Measurements from ENCODE around the gene EXD1.
"Not testable (repeated sequence)": the region's sequence is repeated elsewhere in the genome, so short reads cannot be mapped to it uniquely, and the experiment has no call there.

The EXD1 gene, protein sequence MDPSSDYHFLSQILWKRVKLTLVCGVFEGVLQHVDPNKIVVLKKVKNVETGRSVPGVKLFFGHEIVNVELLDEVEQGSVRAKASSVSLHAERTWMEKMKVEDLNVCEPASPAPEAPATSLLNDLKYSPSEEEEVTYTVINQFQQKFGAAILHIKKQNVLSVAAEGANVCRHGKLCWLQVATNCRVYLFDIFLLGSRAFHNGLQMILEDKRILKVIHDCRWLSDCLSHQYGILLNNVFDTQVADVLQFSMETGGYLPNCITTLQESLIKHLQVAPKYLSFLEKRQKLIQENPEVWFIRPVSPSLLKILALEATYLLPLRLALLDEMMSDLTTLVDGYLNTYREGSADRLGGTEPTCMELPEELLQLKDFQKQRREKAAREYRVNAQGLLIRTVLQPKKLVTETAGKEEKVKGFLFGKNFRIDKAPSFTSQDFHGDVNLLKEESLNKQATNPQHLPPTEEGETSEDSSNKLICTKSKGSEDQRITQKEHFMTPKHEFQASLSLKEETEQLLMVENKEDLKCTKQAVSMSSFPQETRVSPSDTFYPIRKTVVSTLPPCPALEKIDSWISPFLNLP

DNA sequence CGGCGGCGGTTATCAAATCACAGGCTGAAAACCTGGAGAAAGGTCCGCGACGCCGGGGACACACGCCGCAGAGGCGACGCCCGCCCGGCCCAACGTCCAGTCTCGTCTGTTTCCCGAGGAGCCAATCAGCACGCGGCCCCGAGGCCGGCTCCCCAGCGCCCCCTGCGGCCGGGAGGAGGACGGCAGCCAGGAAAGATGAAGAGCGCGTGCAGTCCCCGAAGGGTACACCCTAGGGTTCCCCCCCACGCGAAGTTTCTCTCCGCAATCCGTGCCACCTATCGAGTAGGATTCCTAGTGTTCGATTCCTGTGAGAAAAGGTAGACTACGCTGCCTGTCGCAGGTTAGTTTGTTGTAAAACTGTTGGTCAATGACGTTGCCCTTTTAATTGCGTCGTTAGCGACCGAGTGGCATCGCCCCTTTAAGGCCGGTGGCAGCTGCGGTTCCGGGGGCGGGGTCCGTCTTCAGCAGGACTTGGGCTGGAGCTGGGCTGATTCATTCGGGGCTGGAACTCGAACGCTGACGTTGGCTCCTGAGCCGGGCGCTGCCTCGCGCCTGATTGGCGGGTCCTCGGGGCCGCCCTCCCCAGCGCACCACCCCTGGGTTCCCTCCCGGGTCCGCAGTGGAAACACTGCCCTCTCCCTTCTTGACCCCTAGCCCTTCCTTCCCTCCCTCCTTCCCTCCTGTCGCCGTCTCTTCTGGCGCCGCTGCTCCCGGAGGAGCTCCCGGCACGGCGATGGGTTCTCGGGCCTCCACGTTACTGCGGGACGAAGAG is at the start of gene EXD1, which contains the start of gene CHP1:
TSS of gene EXD1 (minus strand) at position 108 of the 772 bp plus-strand sequence. CDS start 4,182 bp downstream, outside the sequence.
TSS of gene CHP1 (plus strand) at position 619 of the 772 bp plus-strand sequence. CDS start at position 734, 115 bp downstream.
- peak; percentile 95 for DNase-seq

DNA sequence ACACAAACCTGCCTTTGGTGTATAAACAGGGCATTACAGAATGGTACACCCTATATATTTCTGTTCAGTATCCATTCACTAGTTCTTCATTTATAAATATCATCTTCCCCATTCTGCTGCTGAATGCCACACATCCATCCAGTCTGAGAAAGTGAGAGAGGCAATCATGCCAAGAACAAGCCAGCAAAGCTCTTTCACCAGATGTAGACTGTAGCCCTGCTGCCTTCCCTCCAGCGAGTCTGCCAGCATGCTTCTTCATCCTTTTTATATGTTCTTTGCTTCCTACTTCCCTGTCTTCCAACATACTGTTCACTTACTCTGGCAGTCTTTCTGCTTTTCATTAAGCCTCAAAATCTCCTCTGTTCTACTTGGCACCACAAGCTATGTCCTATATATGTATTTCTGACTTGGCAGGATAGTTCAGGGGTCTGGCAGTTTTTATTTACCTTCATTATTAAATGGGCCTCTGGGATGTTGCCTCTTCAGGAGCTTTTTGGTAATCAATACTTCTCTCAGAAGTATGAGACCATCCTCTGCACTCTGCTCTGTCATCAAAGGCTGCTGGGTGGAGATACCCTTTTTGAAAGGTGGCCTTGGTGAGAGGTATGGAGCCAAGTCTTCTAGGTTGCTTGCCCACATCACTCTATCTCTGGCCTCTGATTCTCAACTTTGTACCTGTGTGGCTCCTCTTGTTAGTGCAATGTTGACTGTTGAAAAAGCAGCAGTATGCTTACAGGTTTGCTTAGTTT is 49.2 kb upstream of the EXD1 start:
- no peak for DNase-seq

DNA sequence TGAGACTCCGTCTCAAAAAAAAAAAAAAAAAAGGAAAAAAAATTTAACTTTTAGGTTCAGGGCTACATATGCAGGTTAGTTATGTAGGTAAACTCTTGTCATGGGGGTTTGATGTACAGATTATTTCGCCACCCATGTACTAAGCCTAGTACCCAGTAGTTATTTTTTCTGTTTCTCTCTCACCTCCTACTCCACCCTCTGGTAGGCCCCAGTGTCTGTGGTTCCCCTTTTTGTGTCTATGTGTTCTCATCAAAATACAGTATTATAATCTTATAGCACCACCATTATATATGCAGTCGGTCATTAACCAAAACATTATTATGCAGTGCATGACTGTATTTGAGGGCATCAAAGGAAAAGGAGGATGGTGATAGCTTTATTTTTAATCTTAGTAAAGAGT is 47.8 kb upstream of the EXD1 start:
- no peak for DNase-seq

DNA sequence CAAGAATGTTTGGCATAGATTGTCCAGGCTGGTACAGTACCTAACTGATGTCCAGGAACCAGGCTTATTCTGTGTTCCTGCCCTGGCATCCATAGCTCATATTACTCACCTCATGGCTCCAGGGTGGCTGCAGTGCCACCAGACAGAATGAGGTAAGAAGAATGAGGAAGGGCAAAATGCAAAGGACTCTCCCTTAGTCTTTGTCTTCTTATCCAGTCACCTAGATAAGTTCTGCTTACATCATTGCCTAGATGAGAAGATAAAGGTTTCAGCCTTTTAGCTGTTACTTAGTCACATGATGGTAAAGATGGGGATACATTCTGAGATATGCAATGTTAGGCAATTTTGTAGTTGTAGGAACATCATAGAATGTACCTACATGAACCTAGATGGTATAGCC is 46.3 kb upstream of the EXD1 start:
- DNase-seq, result no peak

DNA sequence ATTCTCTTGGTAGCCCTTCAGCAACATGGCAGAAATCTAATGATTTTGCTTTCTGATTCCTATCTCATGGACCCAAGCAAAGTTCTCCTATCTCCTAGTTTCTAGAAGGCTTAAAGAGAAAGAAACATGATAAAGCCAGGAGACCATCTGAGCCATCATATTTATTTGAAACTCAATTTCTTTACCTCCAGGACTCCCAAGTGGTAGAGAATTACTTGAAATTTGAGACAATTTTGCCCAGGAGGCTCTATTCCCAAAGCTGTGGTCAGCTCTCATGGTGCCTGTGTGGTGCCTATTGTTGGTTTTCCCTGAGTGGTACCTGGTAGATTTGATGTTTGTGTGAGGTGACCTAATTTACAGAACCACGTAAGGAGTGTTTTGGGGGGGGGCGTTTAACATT is 39.3 kb upstream of the EXD1 start:
- DNase-seq, result no peak

DNA sequence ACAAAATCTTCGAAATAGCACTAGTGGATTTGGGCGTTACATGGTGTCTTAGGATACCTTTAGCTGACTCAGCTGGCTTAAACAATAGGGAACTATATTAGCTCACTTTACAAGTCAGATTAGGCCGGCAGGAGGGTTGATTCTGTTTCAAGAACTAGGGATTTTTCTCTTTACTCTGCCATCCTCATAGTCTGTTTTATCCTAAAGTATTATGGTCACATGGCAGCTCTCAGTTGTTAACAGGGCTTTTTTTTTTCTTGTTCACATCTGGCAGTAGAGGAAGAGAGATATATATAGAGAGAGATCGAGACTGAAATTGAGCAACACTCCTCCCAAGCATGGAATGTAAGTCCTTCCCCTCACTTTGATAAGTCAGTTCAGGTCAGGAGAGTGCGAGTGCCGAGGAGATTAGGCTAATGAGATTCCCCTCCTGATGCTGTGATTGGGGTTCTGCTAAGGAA is 33.4 kb upstream of the EXD1 start:
- DNase-seq, result no peak

DNA sequence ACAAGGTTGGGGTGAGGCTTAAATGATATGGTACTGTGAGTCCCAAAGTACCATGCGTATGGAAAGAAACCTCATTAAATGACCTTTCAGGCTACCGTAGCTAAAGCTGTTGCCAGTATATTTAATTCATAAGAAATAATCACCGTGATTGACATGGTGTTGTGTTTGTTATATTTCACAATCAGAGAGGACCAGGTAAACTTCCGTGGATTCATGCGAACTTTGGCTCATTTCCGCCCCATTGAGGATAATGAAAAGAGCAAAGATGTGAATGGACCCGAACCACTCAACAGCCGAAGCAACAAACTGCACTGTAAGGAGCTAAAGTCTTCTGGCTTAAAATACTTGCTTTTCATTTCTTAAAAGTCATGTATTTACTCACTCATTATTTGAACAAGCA is 32.0 kb upstream of the EXD1 start:
- DNase-seq, result no peak

DNA sequence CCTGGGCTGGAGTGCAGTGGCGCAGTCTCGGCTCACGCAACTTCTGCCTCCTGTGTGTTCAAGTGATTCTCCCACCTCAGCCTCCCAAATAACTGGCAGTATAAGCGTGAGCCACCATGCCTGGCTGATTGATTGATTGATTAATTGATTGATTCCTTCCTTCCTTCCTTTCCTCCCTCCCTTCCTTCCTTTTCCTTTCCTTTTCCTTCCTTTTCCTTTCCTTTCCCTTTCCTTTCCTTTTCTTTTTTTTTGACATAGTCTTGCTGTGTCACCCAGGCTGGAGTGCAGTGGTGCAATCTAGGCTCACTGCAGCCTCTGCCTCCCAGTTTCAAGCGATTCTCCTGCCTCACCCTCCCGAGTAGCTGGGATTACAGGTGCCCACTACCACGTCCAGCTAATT is 30.4 kb upstream of the EXD1 start:
- DNase-seq, result not testable (repeated sequence)

DNA sequence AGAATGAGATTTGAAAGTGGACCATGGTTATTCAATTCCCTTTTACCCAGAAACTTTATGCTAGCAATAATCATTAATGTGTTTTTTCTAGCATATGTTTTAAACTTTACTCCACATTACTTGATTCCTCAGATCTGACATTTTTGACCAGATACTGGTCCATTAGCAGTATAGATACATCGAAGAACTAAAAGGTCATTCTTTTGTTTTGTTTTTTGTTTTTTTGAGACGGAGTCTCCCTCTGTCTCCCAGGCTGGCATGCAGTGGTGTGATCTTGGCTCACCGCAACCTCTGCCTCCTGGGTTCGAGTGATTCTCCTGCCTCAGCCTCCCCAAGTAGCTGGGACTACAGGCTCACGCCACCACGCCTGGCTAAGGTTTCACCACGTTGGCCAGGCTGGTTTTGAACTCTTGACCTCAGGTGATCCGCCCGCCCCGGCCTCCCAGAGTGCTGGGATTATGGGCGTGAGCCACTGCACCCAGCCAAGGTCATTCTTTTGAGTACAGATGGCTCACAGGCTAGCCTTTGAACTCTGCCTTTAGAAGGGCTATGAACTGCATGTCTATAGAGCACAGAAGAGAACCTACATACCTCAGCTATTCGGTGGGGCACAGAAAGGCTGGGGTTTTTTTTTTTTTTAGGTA is 29.1 kb upstream of the EXD1 start:
- DNase-seq, result no peak

DNA sequence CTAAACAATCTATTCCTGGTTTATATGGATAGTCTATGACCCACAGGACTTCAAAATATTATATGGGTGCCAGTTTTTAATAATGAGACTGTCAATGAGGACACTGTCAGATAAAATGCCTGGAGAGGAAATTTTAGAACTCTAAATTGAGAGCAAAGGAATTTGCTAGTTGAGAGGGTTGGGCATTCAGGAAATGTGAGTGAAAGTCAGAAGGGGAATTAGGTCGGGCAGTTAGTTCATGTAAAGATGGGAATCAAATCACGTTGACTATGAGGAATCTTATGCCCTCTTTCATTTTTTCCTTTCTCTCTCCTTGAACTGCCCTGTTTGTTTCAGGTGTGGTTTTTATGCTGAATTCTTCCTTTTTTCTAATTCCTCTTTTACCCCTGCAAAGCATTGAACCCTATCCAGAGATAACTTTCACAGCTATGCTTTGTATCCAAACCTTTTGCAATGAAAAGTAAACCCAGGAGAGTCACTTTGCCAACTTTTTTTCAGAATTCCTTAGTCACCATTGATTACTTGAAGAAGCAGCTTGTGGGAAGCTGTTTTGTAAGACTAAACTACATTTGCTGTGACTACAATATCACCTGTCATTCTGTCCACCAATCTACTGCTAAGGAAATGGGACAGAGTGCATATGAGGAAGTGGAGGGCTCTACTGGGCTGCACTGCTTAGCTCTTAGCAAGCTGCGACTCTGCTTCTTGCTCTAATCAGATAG is 28.4 kb upstream of the EXD1 start:
- DNase-seq, result no peak

DNA sequence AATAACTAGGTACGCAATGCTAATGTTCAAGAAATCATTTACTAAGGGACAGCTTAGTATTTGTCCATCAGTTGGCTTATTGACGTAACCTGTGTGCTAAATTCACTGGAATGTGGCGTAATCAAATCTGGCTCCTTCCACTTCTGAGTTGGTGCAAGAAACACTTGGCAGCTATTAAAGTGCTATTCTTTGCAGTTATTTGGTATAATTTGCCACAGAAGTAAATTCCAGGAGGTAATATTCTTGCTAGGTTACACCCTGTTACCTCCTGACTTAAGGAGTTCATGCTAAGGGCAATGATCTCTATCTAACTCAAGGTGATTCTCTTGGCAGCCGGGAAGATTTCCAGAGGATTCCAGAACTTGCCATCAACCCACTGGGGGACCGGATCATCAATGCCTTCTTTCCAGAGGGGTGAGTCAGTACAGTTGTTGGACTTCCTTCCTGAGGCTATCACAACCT is 26.1 kb upstream of the EXD1 start:
- DNase-seq, result no peak

DNA sequence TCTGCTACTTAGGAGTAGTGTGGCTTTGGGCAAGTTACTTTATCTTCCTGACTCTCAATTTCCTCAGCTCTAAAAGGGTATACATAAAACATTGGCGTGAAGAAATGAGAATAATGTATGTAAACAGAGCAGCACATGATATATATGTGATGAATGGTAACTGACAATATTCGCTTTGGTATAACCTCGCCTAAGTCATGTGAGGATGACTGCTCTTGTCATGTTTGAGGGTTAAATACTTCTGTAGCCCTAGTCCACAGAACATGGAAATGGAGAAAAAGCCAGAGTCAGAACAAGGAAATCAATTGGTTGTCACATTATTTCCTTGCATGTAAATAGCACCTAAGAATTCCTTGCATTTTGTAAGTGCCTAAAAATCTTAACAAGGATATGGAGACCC is 25.5 kb upstream of the EXD1 start:
- no peak for DNase-seq

DNA sequence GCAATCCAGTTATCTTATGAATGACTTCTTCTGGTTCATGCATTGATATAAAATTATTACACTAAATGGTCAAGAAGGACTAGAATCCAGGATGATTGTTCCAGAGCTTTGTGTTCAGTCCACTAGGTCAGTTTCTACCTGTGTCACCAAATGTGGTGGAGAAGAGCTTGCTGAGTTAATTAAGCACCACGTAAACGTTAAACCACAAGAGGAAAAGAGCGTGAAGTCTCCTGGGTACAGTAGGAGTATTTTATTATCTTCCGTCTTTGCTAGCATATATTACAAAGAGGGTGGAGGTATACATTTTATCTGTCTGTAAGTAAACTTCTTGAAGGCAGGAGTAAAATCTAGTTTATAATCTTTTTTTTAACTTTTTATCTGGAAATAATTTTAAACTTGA is 24.0 kb upstream of the EXD1 start:
- no peak for DNase-seq

DNA sequence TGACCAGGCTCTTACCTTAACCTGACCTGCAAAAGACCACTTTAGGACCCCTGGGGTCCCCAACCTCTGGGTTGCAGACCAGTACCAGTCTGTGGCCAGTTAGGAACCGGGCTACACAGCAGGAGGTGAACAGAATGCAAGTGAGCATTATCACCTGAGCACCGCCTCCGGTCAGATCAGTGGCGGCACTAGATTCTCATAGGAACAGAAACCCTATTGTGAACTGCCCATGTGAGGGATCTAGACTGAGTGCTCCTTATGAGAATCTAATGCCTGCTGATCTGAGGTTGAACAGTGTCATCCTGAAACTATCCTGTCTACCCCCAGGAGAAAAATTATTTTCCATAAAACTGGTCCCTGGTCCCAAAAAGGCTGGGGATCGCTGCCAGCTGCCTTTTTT is 20.9 kb upstream of the EXD1 start:
- DNase-seq, result no peak

DNA sequence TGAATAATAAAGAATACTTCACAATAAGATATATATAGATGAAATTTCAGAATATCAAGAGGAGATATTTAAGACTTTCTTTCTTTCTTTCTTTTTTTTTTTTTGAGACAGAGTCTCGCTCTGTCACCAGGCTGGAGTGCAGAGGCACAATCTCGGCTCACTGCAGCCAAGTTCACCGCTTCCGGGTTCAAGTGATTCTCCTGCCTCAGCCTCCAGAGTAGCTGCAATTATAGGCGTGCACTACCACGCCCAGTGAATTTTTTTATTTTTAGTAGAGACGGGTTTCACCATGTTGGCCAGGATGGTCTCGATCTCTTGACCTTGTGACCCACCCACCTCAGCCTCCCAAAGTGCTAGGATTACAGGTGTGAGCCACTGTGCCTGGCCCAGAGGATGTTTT is 20.2 kb upstream of the EXD1 start:
- not testable (repeated sequence) for DNase-seq

DNA sequence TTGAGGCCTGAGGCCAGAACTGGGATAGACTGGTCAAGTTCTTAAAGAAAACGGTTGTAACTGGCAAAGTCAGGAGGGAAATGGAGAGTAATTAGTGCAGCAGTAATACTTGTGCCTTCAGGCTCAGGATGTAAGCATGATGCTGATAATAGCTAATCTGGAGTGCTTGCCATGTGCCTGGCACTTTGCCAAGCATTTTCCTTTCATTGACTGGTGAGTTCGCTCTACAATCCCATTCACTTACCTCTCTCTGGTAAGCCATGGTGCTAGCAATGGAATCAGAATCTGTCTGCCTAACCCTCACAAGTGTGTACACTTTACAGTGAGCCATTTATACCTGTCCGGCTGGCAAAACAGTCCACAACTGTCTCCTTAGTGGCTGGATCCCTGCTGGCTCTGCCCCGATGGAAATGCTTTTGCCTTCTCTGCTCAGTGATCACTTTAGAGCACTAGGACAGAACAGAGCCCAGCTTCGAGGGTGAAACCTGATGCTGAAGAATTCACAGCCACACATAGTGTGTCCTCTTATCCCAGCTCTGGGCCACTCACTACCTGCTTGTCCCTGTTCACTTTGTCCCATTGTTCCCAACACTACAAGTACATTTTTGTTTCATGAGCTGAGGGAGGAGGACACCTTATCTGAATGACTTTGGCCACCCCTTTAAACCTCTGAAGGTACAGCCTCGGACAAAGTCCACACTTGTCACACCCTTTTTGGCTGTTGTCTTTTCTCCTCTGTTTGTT is 10.8 kb upstream of the EXD1 start:
- no peak for DNase-seq

DNA sequence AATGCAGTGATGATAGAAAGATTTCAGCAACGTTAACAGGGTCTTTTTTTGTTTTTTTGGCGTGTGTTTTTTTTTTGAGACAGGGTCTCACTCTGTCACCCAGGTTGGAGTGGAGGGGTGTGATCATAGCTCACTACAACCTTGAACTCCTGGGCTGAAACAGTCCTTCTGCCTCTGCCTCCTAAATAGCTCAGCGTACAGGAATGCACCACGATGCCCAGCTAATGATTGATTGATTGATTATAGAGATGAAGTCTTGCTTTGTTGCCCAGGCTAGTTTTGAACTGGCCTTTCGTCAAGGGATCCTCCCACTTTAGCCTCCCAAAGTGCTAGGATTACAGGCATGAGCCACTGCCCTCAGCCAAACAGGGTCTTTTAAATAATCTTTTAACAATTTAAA is 7.5 kb upstream of the EXD1 start:
- DNase-seq, result no peak

DNA sequence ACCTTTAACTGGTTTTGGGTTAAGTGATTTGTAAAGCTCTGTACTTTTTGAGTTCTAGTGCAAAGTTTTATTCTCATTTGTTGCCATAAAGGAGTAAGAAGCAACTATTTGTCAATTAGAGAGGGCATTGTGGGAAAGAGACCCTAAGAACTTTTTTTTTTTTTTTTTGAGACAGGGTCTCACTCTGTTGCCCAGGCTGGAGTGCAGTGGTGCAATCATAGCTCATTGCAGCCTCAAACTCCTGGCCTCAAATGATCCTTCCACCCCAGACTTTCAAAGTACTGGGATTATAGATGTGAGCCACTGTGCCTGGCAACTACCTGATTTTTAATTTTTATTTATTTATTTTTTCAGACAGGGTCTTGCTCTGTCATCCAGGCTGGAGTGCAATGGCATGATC is 5.4 kb upstream of the EXD1 start:
- no peak for DNase-seq

DNA sequence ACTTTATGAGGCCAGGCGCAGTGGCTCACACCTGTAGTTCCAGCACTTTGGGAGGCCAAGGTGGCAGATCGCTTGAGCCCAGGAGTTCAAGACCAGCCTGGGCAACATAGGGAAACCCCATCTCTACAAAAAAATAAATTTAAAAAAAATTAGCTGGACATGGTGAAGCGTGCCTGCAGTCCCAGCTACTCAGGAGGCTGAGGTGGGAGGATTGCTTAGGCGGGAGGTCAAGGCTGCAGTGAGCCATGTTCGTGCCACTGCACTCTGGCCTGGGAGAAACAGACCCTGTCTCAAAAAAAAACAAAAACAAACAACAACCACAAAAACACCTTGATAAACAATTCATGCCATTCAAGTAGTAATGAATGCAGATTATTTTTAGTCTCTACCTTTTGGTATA is 4.7 kb upstream of the EXD1 start:
- not testable (repeated sequence) for DNase-seq

DNA sequence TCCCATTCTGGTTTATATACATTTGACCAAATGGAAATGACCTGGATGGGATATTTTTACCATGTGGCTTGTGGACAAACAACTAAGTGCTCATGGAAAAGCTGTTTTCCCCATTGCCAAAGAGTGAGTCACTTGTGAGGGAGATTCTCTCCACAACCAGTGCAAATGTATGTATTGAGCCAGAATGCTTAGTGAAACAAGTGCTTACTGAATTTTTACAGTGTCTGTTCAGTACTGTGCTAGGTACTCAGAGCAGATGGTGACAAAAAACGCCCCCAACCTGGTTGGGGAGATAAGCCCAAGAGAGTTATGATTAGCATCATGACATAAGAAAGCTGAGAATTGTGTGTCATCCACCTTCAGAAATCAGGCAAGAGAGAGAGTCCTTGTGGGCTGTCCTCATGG is 2.8 kb upstream of the EXD1 start:
- DNase-seq, result no peak
